Measurements from ENCODE around the gene FNTB.
A peak's percentile ranks its signal among the peaks of the same experiment; 100 is the strongest.

Gene FNTB, protein sequence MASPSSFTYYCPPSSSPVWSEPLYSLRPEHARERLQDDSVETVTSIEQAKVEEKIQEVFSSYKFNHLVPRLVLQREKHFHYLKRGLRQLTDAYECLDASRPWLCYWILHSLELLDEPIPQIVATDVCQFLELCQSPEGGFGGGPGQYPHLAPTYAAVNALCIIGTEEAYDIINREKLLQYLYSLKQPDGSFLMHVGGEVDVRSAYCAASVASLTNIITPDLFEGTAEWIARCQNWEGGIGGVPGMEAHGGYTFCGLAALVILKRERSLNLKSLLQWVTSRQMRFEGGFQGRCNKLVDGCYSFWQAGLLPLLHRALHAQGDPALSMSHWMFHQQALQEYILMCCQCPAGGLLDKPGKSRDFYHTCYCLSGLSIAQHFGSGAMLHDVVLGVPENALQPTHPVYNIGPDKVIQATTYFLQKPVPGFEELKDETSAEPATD

GRCh38 chr14:64986648-64987437 is at the start of gene FNTB:
FNTB (plus strand) TSS chr14:64986895; CDS start chr14:64986954, 59 bp downstream.
- peak within 1 kb of the TSS; percentile 62 for H3K4me3 ChIP-seq (ENCODE audit: low read length)
- H3K9ac ChIP-seq (ENCODE audit: low read length) = peak within 1 kb of the TSS; percentile 88
- no peaks in the 10 kb centered on the region for H3K27me3 ChIP-seq (ENCODE audit: control insufficient read depth, insufficient read depth, low read length)
- H3K4me1 ChIP-seq (ENCODE audit: control insufficient read depth, insufficient read depth, low read length) = peaks cover 10% of the 10 kb centered on the region
- H3K36me3 ChIP-seq (ENCODE audit: control insufficient read depth, insufficient read depth, low read length) = no peaks in the 10 kb centered on the region
- H3K9me3 ChIP-seq (ENCODE audit: control insufficient read depth, low read length) = no peaks in the 10 kb centered on the region

GRCh38 chr14:64937171-64937820 is 49.4 kb upstream of the FNTB start:
- Histone ChIP-seq H3K9ac (ENCODE audit: low read length) (no peak overlapping the region), H3K4me1 (ENCODE audit: control insufficient read depth, insufficient read depth, low read length) (peaks cover 26% of the 10 kb centered on the region), H3K36me3 (ENCODE audit: control insufficient read depth, insufficient read depth, low read length) (peaks cover 9% of the 10 kb centered on the region)

GRCh38 chr14:64937821-64938193 is 48.9 kb upstream of the FNTB start:
- Histone ChIP-seq H3K27me3 (ENCODE audit: control insufficient read depth, insufficient read depth, low read length) (no peaks in the 10 kb centered on the region), H3K4me3 (ENCODE audit: low read length) (no peak overlapping the region), H3K9ac (ENCODE audit: low read length) (no peak overlapping the region), H3K4me1 (ENCODE audit: control insufficient read depth, insufficient read depth, low read length) (peaks cover 26% of the 10 kb centered on the region), H3K9me3 (ENCODE audit: control insufficient read depth, low read length) (no peaks in the 10 kb centered on the region), H3K36me3 (ENCODE audit: control insufficient read depth, insufficient read depth, low read length) (peaks cover 9% of the 10 kb centered on the region)

More at GRCh38 chr14:64937171-64937820, 49.4 kb upstream of the FNTB start:
- no peaks in the 10 kb centered on the region for H3K9me3 ChIP-seq (ENCODE audit: control insufficient read depth, low read length)
- H3K4me3 ChIP-seq (ENCODE audit: low read length) = no peak overlapping the region
- no peaks in the 10 kb centered on the region for H3K27me3 ChIP-seq (ENCODE audit: control insufficient read depth, insufficient read depth, low read length)

GRCh38 chr14:64938972-64939816 is 47.5 kb upstream of the FNTB start:
- peaks cover 40% of the 10 kb centered on the region for H3K4me1 ChIP-seq (ENCODE audit: control insufficient read depth, insufficient read depth, low read length)
- no peak overlapping the region for H3K4me3 ChIP-seq (ENCODE audit: low read length)
- peaks cover 9% of the 10 kb centered on the region for H3K36me3 ChIP-seq (ENCODE audit: control insufficient read depth, insufficient read depth, low read length)
- no peaks in the 10 kb centered on the region for H3K27me3 ChIP-seq (ENCODE audit: control insufficient read depth, insufficient read depth, low read length)
- H3K9ac ChIP-seq (ENCODE audit: low read length) = peak overlapping the region; percentile 12
- H3K9me3 ChIP-seq (ENCODE audit: control insufficient read depth, low read length) = no peaks in the 10 kb centered on the region

DNA sequence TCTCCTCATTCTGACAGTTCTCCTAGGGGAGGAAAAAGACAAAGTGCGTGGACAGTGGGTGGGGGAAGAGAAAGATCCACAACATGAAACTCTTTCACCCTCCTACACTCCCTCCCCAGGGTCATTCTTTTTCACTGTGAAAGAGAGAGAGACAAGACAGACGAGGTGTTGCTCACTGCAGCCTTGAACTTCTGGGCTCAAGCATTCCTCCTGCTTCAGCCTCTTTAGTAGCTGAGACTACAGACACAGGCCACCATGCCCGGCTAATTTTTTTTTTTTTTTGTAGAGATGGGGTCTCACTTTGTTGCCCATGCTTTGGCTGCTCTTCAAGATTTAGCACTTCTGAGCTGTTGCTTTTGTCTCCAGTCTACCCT is 46.9 kb upstream of the FNTB start:
- H3K9me3 ChIP-seq (ENCODE audit: control insufficient read depth, low read length) = no peaks in the 10 kb centered on the region
- peak overlapping the region; percentile 78 for H3K9ac ChIP-seq (ENCODE audit: low read length)
- no peak overlapping the region for H3K4me3 ChIP-seq (ENCODE audit: low read length)
- no peaks in the 10 kb centered on the region for H3K27me3 ChIP-seq (ENCODE audit: control insufficient read depth, insufficient read depth, low read length)
- peaks cover 9% of the 10 kb centered on the region for H3K36me3 ChIP-seq (ENCODE audit: control insufficient read depth, insufficient read depth, low read length)
- peaks cover 44% of the 10 kb centered on the region for H3K4me1 ChIP-seq (ENCODE audit: control insufficient read depth, insufficient read depth, low read length)

- Histone ChIP-seq H3K27me3 (ENCODE audit: control insufficient read depth, insufficient read depth, low read length) (no peaks in the 10 kb centered on the region), H3K36me3 (ENCODE audit: control insufficient read depth, insufficient read depth, low read length) (peaks cover 9% of the 10 kb centered on the region), H3K9me3 (ENCODE audit: control insufficient read depth, low read length) (no peaks in the 10 kb centered on the region), H3K4me1 (ENCODE audit: control insufficient read depth, insufficient read depth, low read length) (peaks cover 44% of the 10 kb centered on the region), H3K9ac (ENCODE audit: low read length) (peak overlapping the region; percentile 78), H3K4me3 (ENCODE audit: low read length) (peak overlapping the region; percentile 69)
These were observed 46.3 kb upstream of the FNTB start for GRCh38 chr14:64940336-64940910.

DNA sequence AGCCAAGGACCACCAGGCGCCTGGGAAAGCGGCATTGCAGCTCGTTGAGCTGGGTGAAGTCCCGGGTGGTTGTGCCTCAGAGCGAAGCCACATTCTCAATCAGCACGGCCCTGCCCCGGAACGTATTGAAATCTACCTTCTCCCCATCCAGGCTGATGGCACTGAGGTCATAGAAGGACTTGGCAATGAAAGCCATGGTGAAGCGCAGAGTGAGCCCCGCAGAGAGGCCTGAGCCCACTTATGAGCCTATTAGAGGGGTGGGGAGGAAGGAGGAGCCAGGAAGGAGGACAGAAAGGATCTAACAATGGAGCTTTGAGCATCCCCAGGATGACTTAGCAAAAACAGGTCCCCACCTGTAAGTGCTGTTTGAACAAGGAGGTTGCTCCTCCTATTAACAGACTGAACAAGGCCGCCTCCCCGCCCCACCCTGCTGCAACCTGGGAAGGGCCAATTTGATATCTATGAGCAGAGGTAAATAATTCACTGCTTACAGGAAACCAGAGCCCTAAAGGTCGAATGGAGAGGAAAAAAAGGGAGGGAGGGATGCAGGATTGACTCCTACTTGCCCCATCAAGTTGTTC is 44.1 kb upstream of the FNTB start, which contains the start of gene GPX2:
GPX2 (minus strand) TSS at position 215 of the 581 bp plus-strand sequence; CDS start at position 196, 19 bp downstream.
- H3K4me1 ChIP-seq (ENCODE audit: control insufficient read depth, insufficient read depth, low read length) = peaks cover 44% of the 10 kb centered on the region
- H3K27me3 ChIP-seq (ENCODE audit: control insufficient read depth, insufficient read depth, low read length) = no peaks in the 10 kb centered on the region
- H3K9ac ChIP-seq (ENCODE audit: low read length) = peak within 1 kb of the TSS; percentile 78
- H3K36me3 ChIP-seq (ENCODE audit: control insufficient read depth, insufficient read depth, low read length) = peaks cover 9% of the 10 kb centered on the region
- peak within 1 kb of the TSS; percentile 69 for H3K4me3 ChIP-seq (ENCODE audit: low read length)
- no peaks in the 10 kb centered on the region for H3K9me3 ChIP-seq (ENCODE audit: control insufficient read depth, low read length)

DNA sequence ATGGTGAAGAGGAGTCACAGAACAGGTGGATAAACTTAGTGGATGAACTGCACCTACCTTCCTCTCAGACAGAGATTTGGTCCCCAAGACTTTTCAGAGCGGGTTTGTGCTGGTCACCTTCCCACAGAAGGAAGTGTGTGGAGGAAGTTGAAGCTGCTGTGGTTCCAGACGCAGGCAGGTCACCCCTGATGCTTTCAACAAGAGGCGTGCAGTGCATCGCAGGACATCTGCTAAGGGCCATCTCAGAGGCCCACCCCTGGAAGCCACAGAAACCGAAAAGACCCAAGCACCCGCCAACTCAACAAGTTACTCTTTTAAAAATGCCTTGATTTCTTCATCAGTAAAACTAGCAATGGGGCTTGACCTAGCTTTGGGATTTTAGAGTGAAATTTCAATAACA is 43.1 kb upstream of the FNTB start:
- H3K4me3 ChIP-seq (ENCODE audit: low read length) = no peak overlapping the region
- peaks cover 9% of the 10 kb centered on the region for H3K36me3 ChIP-seq (ENCODE audit: control insufficient read depth, insufficient read depth, low read length)
- no peaks in the 10 kb centered on the region for H3K27me3 ChIP-seq (ENCODE audit: control insufficient read depth, insufficient read depth, low read length)
- H3K9me3 ChIP-seq (ENCODE audit: control insufficient read depth, low read length) = no peaks in the 10 kb centered on the region
- peaks cover 44% of the 10 kb centered on the region for H3K4me1 ChIP-seq (ENCODE audit: control insufficient read depth, insufficient read depth, low read length)
- no peak overlapping the region for H3K9ac ChIP-seq (ENCODE audit: low read length)

DNA sequence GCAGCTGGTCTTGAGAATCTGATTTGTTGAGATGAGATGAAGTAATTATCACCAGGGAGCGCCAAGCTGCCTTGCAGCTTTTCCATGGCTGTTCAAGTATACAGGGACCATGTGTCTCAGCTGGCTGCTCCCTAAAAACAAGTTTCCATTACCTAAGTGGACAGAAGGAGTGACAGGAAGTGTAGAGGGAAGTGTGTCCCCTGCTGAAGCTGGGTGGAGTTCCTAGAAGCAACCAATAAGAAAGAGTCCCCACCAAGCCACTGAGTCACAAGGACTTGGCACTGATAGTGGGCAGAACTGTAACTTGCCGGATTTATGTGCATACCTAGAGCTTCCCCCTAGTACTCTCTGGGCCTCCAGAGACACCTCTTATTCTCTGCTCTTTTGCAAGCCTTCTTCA is 42.7 kb upstream of the FNTB start:
- H3K9ac ChIP-seq (ENCODE audit: low read length) = no peak overlapping the region
- no peak overlapping the region for H3K4me3 ChIP-seq (ENCODE audit: low read length)
- peaks cover 40% of the 10 kb centered on the region for H3K4me1 ChIP-seq (ENCODE audit: control insufficient read depth, insufficient read depth, low read length)
- no peaks in the 10 kb centered on the region for H3K27me3 ChIP-seq (ENCODE audit: control insufficient read depth, insufficient read depth, low read length)
- H3K9me3 ChIP-seq (ENCODE audit: control insufficient read depth, low read length) = no peaks in the 10 kb centered on the region
- peaks cover 9% of the 10 kb centered on the region for H3K36me3 ChIP-seq (ENCODE audit: control insufficient read depth, insufficient read depth, low read length)

DNA sequence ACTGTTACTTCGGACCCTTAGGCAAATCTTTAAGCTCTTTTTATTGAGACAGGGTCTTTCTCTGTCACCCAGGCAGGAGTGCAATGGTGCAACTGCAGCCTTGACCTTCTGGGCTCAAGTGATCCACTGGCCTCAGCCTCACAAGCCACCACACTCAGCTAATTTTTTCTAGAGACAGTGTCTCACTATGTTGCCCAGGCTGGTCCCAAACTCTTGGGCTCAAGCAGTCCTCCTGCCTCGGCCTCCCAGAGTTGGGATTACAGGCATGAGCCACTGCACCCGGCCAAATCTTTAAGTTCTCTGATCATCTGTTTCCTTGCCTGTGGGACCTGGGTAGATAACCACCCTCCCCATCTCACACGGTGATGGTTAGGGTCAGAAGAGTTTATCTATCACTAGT is 41.8 kb upstream of the FNTB start:
- H3K36me3 ChIP-seq (ENCODE audit: control insufficient read depth, insufficient read depth, low read length) = peaks cover 6% of the 10 kb centered on the region
- H3K9me3 ChIP-seq (ENCODE audit: control insufficient read depth, low read length) = no peaks in the 10 kb centered on the region
- H3K4me3 ChIP-seq (ENCODE audit: low read length) = no peak overlapping the region
- H3K4me1 ChIP-seq (ENCODE audit: control insufficient read depth, insufficient read depth, low read length) = peaks cover 31% of the 10 kb centered on the region
- H3K9ac ChIP-seq (ENCODE audit: low read length) = no peak overlapping the region
- no peaks in the 10 kb centered on the region for H3K27me3 ChIP-seq (ENCODE audit: control insufficient read depth, insufficient read depth, low read length)

Measured in mucosa of stomach (tissue), 1 donor.